Liver (tissue), 9 donors: Measurements from ENCODE around the gene SHD. TPM values are rescaled to one million over a fixed set of nuclear protein-coding genes. Genes with fewer than 3 reads are reported as not detected.

Source experiments
- DNase-seq: peaks from one replicate; pipeline ENCODE4 v3.0.0-alpha.2; 2017; ENCODE audit warnings: low spot score
- H3K27ac ChIP-seq, 2 donors: one replicate each; pipeline ENCODE4 v1.7.0; 2013; ENCODE audit warnings: inconsistent platforms in 2 of 2, low read length in 2 of 2, control low read depth in 1 of 2, low read depth in 1 of 2, mild to moderate bottlenecking in 1 of 2
- H3K27me3 ChIP-seq, 4 donors: one replicate each; pipeline versions ENCODE4 v1.6.1 to v1.7.0; 2013; ENCODE audit warnings: low read length in 3 of 4, inconsistent platforms in 1 of 4, mild to moderate bottlenecking in 1 of 4, moderate library complexity in 1 of 4; ENCODE audit not compliant: control insufficient read depth in 4 of 4, insufficient read depth in 4 of 4
- H3K36me3 ChIP-seq, 4 donors: one replicate each; pipeline versions ENCODE4 v1.6.1 to v1.7.0; 2013; ENCODE audit warnings: low read length in 3 of 4, mild to moderate bottlenecking in 3 of 4, low read depth in 1 of 4, moderate library complexity in 1 of 4; ENCODE audit not compliant: control insufficient read depth in 4 of 4, insufficient read depth in 3 of 4
- H3K4me1 ChIP-seq, 4 donors: one replicate each; pipeline versions ENCODE4 v1.6.1 to v1.7.0; 2013; ENCODE audit warnings: low read length in 3 of 4, mild to moderate bottlenecking in 3 of 4, moderate library complexity in 1 of 4; ENCODE audit not compliant: control insufficient read depth in 4 of 4, insufficient read depth in 4 of 4
- H3K4me3 ChIP-seq, 3 donors: one replicate each; pipeline versions ENCODE4 v1.6.1 to v1.7.0; 2013; ENCODE audit warnings: low read length in 3 of 3, control low read depth in 1 of 3, low read depth in 1 of 3, mild to moderate bottlenecking in 1 of 3
- H3K9ac ChIP-seq, 2 donors: one replicate each; pipeline ENCODE4 v1.7.0; 2013; ENCODE audit warnings: low read length in 2 of 2, mild to moderate bottlenecking in 2 of 2, moderate library complexity in 2 of 2, control low read depth in 1 of 2, low read depth in 1 of 2
- H3K9me3 ChIP-seq, 4 donors: one replicate each; pipeline versions ENCODE4 v1.6.1 to v1.7.0; 2013; ENCODE audit warnings: low read length in 3 of 4; ENCODE audit not compliant: control insufficient read depth in 4 of 4
- EGR1 ChIP-seq, 2 donors: IDR thresholded peaks; 2 replicates each; pipeline ENCODE4 v1.6.1; 2016 to 2018; ENCODE audit warnings: antibody characterized with exemption in 2 of 2, low read depth in 2 of 2
- FOXA1 ChIP-seq: IDR thresholded peaks from 2 replicates; pipeline ENCODE4 v1.6.1; 2016; ENCODE audit warnings: antibody characterized with exemption
- FOXA2 ChIP-seq: IDR thresholded peaks from 2 replicates; pipeline ENCODE4 v1.6.1; 2016; ENCODE audit warnings: antibody characterized with exemption
- HNF4G ChIP-seq: IDR thresholded peaks from 2 replicates; pipeline ENCODE4 v1.6.1; 2016; ENCODE audit warnings: antibody characterized with exemption
- JUND ChIP-seq, 2 donors: IDR thresholded peaks; 2 replicates each; pipeline ENCODE4 v1.6.1; 2016; ENCODE audit warnings: antibody characterized with exemption in 2 of 2
- NR2F2 ChIP-seq: IDR thresholded peaks from 2 replicates; pipeline ENCODE4 v1.6.1; 2016; ENCODE audit warnings: antibody characterized with exemption
- RAD21 ChIP-seq, 2 donors: IDR thresholded peaks; 2 replicates each; pipeline ENCODE4 v1.6.1; 2016; ENCODE audit warnings: antibody characterized with exemption in 2 of 2, mild to moderate bottlenecking in 2 of 2
- SP1 ChIP-seq: IDR thresholded peaks from 2 replicates; pipeline ENCODE4 v1.6.1; 2018; ENCODE audit warnings: antibody characterized with exemption, mild to moderate bottlenecking
- TAF1 ChIP-seq: conservative IDR thresholded peaks from 2 replicates; pipeline ENCODE4 v1.6.1; 2016; ENCODE audit warnings: antibody characterized with exemption, mild to moderate bottlenecking
- YY1 ChIP-seq: IDR thresholded peaks from 2 replicates; pipeline ENCODE4 v1.6.1; 2016; ENCODE audit warnings: antibody characterized with exemption, mild to moderate bottlenecking
- WGBS: extraction: QIAGEN DNeasy Blood & Tissue Kit; methylation state at CpG from one replicate; pipeline ENCODE4 v1.1.7; 2013; 5-methylcytosine and 5-hydroxymethylcytosine counted together
- polyA plus RNA-seq, 2 donors: library from polyadenylated mRNA; stranded (reverse) in 1 of 2; unstranded in 1 of 2; fragments of 200-250 nt in 1 of 2; fragments of >200 nt in 1 of 2; fragmentation: Nextera tagmentation in 1 of 2; extraction: Ambion mirVana in 1 of 2; gene quantifications; one replicate each; pipeline versions ENCODE4 v1.2.1 to v1.2.3, GENCODE V29; 2013 to 2015
- total RNA-seq, 2 donors: library from RNA; depleted of rRNA; stranded (reverse); fragments of >200 nt; gene quantifications; one replicate each; pipeline ENCODE4 v1.2.3, GENCODE V29; 2014
- TF ChIP-seq, protein P1 (sequence below): IDR thresholded peaks from 2 replicates; pipeline ENCODE4 v1.6.1; 2016; ENCODE audit warnings: antibody characterized with exemption
- TF ChIP-seq, protein P2 (sequence below): IDR thresholded peaks from 2 replicates; pipeline ENCODE4 v1.6.1; 2016; ENCODE audit warnings: antibody characterized with exemption
- TF ChIP-seq, protein P3 (sequence below): IDR thresholded peaks from 2 replicates; pipeline ENCODE4 v1.6.1; 2016; ENCODE audit warnings: antibody characterized with exemption, mild to moderate bottlenecking
- TF ChIP-seq, protein P4 (sequence below): IDR thresholded peaks from 2 replicates; pipeline ENCODE4 v1.6.1; 2016; ENCODE audit warnings: antibody characterized with exemption
- donor health status: healthy.
- donor health status: healthy.
- donor health status: healthy.
- donor health status: healthy.
- donor health status: healthy.

Gene SHD
- total and polyA plus RNA-seq, 4 donors, result 0.09 to 15.7 (median 4.5) TPM

DNA sequence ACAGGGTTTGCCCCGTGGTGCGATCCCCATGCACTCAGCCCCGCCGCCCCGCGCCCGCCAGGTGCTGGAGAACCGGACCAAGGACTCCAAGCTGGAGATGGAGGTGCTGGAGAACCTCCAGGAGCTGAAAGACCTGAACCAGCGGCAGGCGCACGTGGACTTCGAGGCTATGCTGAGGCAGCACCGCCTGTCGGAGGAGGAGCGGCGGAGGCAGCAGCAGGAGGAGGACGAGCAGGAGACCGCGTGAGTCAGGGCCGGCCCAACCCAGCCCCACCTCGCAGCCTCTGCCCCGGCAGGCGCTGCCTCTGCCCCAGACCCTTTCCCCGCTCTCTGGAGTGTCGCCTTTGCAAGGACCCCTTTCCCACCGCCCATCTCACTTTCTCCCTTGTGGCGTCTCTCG, 20.9 kb upstream of the SHD start (continued):
- TF ChIP-seq, protein P1, sequence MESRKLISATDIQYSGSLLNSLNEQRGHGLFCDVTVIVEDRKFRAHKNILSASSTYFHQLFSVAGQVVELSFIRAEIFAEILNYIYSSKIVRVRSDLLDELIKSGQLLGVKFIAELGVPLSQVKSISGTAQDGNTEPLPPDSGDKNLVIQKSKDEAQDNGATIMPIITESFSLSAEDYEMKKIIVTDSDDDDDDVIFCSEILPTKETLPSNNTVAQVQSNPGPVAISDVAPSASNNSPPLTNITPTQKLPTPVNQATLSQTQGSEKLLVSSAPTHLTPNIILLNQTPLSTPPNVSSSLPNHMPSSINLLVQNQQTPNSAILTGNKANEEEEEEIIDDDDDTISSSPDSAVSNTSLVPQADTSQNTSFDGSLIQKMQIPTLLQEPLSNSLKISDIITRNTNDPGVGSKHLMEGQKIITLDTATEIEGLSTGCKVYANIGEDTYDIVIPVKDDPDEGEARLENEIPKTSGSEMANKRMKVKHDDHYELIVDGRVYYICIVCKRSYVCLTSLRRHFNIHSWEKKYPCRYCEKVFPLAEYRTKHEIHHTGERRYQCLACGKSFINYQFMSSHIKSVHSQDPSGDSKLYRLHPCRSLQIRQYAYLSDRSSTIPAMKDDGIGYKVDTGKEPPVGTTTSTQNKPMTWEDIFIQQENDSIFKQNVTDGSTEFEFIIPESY, result no peak
- TF ChIP-seq TAF1, result no peak
- no peak for TF ChIP-seq FOXA2
- TF ChIP-seq RAD21 (IDR thresholded peaks at IDR 0.05), result no peak
- TF ChIP-seq NR2F2, result no peak
- no peak for TF ChIP-seq EGR1 (IDR thresholded peaks at IDR 0.05; ENCODE audit: low read depth in 2 of 2)

DNA sequence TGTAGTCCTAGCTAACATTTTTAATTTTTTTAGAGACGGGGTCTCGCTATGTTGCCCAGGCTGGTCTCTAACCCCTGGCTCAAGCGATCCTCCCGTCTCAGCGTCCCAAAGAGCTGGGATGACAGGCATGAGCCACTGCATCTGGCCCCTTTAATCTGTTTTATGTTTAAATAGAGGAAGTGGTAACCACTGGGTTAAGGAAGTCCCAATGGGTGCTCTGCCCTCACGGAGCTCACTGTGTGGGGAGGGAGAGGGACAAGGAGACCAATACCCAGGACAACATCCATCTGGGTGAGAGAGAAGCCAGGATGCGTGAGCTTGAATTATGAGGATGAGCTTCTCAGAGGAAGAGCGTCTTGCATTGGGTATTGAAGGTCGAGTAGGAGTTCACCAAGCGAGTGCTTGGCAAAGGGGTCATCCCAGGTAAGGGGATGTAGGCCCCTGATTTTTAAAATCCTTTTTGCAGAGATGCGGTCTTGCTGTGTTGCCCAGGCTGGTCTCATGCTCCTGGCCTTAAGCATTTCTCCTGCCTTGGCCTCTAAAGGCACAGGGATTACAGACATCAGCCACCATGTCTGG, 18.4 kb upstream of the SHD start:
- WGBS, result 93% methylated on average over 11 of the region's 11 CpGs
- Histone ChIP-seq H3K27me3 (no peaks in the 10 kb centered on the region), H3K36me3 (peaks cover 22 to 50% (median 25%) of the 10 kb centered on the region in 4 donors), H3K9ac (no peak overlapping the region), H3K9me3 (peaks cover 0 to 5% (median 2%) of the 10 kb centered on the region in 4 donors), H3K27ac (no peak overlapping the region), H3K4me1 (no peaks in the 10 kb centered on the region), H3K4me3 (no peak overlapping the region)
- TF ChIP-seq, protein P2, sequence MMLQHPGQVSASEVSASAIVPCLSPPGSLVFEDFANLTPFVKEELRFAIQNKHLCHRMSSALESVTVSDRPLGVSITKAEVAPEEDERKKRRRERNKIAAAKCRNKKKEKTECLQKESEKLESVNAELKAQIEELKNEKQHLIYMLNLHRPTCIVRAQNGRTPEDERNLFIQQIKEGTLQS, result no peak
- TF ChIP-seq JUND (IDR thresholded peaks at IDR 0.05) (no peak), TAF1 (no peak), HNF4G (no peak), FOXA1 (no peak), SP1 (no peak), YY1 (no peak)
- TF ChIP-seq, protein P3, sequence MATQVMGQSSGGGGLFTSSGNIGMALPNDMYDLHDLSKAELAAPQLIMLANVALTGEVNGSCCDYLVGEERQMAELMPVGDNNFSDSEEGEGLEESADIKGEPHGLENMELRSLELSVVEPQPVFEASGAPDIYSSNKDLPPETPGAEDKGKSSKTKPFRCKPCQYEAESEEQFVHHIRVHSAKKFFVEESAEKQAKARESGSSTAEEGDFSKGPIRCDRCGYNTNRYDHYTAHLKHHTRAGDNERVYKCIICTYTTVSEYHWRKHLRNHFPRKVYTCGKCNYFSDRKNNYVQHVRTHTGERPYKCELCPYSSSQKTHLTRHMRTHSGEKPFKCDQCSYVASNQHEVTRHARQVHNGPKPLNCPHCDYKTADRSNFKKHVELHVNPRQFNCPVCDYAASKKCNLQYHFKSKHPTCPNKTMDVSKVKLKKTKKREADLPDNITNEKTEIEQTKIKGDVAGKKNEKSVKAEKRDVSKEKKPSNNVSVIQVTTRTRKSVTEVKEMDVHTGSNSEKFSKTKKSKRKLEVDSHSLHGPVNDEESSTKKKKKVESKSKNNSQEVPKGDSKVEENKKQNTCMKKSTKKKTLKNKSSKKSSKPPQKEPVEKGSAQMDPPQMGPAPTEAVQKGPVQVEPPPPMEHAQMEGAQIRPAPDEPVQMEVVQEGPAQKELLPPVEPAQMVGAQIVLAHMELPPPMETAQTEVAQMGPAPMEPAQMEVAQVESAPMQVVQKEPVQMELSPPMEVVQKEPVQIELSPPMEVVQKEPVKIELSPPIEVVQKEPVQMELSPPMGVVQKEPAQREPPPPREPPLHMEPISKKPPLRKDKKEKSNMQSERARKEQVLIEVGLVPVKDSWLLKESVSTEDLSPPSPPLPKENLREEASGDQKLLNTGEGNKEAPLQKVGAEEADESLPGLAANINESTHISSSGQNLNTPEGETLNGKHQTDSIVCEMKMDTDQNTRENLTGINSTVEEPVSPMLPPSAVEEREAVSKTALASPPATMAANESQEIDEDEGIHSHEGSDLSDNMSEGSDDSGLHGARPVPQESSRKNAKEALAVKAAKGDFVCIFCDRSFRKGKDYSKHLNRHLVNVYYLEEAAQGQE, result no peak
- TF ChIP-seq, protein P1, result no peak
- TF ChIP-seq, protein P4, sequence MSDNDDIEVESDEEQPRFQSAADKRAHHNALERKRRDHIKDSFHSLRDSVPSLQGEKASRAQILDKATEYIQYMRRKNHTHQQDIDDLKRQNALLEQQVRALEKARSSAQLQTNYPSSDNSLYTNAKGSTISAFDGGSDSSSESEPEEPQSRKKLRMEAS, result no peak
- no peak for DNase-seq
